Measurements from ENCODE around the gene C2orf72. TPM values are rescaled to one million over a fixed set of nuclear protein-coding genes. Genes with fewer than 3 reads are reported as not detected.

C2orf72 gene
- total RNA-seq, 2 donors from 2014 or later: 1.8 to 3.9 TPM

- Histone ChIP-seq H3K9me3 (ENCODE audit: control insufficient read depth, low read length) (no peaks in the 10 kb centered on the region), H3K9ac (ENCODE audit: extremely low read depth, low read length, poor library complexity, severe bottlenecking) (no peak overlapping the region), H3K4me1 (ENCODE audit: control insufficient read depth, insufficient read depth, low read length) (peaks cover 13% of the 10 kb centered on the region), H3K27me3 (ENCODE audit: control insufficient read depth, insufficient read depth, low read length, poor library complexity, severe bottlenecking) (peaks cover 22% of the 10 kb centered on the region), H3K27ac (ENCODE audit: low read depth, low read length) (no peak overlapping the region), H3K36me3 (ENCODE audit: control insufficient read depth, insufficient read depth, low read length) (no peaks in the 10 kb centered on the region), H3K4me3 (ENCODE audit: low read length) (peak overlapping the region; percentile 62)
- H3K4me1 Mint-ChIP-seq: peaks cover 12% of the 10 kb centered on the region
- no peaks in the 10 kb centered on the region for H3K9me3 Mint-ChIP-seq
- 86 to 93% methylated on average over 6 to 9 of the region's 9 CpGs for WGBS, 2 experiments (ENCODE audit: insufficient coverage in 1 of 2, insufficient read length in 1 of 2)
- peak overlapping the region; percentile 89 for H3K27ac Mint-ChIP-seq
- no peak for DNase-seq
- no peaks in the 10 kb centered on the region for H3K36me3 Mint-ChIP-seq (ENCODE audit: low read depth)
- no peak for TF ChIP-seq CTCF (conservative IDR thresholded peaks at IDR 0.05)
- peak overlapping the region; percentile 15 for H3K4me3 Mint-ChIP-seq
- peaks cover 51% of the 10 kb centered on the region for H3K27me3 Mint-ChIP-seq (ENCODE audit: insufficient read depth)
Observed at GRCh38 chr2:231050018-231050901, 12.9 kb downstream of the C2orf72 start.

- Mint-ChIP-seq H3K4me1 (peaks cover 12% of the 10 kb centered on the region), H3K27me3 (ENCODE audit: insufficient read depth) (peaks cover 51% of the 10 kb centered on the region), H3K4me3 (no peak overlapping the region)
Observed at GRCh38 chr2:231051116-231051515, 13.8 kb downstream of the C2orf72 start.

More at GRCh38 chr2:231051116-231051515, 13.8 kb downstream of the C2orf72 start:
- TF ChIP-seq CTCF (conservative IDR thresholded peaks at IDR 0.05): no peak
- peaks cover 22% of the 10 kb centered on the region for H3K27me3 ChIP-seq (ENCODE audit: control insufficient read depth, insufficient read depth, low read length, poor library complexity, severe bottlenecking)
- no peaks in the 10 kb centered on the region for H3K36me3 ChIP-seq (ENCODE audit: control insufficient read depth, insufficient read depth, low read length)
- no peak for DNase-seq
- H3K9me3 Mint-ChIP-seq: no peaks in the 10 kb centered on the region
- H3K27ac Mint-ChIP-seq: no peak overlapping the region
- no peaks in the 10 kb centered on the region for H3K36me3 Mint-ChIP-seq (ENCODE audit: low read depth)
- no peaks in the 10 kb centered on the region for H3K9me3 ChIP-seq (ENCODE audit: control insufficient read depth, low read length)
- peaks cover 13% of the 10 kb centered on the region for H3K4me1 ChIP-seq (ENCODE audit: control insufficient read depth, insufficient read depth, low read length)
- H3K9ac ChIP-seq (ENCODE audit: extremely low read depth, low read length, poor library complexity, severe bottlenecking): no peak overlapping the region
- WGBS, 2 experiments (ENCODE audit: insufficient coverage in 1 of 2, insufficient read length in 1 of 2): 87 to 94% methylated on average over 2 to 5 of the region's 5 CpGs
- no peak overlapping the region for H3K27ac ChIP-seq (ENCODE audit: low read depth, low read length)
- H3K4me3 ChIP-seq (ENCODE audit: low read length): no peak overlapping the region

Data from endodermal cell (in vitro differentiated cells).